ENCODE measurements around the gene ZSWIM1. TPM values are rescaled to one million over a fixed set of nuclear protein-coding genes. Genes with fewer than 3 reads are reported as not detected.

Gene ZSWIM1
- total and polyA plus RNA-seq, 2 of the 8 experiments (the other 6 are each of a cell fraction or from before 2014, with no cell fraction given) = 14.1 to 15.6 TPM

DNA sequence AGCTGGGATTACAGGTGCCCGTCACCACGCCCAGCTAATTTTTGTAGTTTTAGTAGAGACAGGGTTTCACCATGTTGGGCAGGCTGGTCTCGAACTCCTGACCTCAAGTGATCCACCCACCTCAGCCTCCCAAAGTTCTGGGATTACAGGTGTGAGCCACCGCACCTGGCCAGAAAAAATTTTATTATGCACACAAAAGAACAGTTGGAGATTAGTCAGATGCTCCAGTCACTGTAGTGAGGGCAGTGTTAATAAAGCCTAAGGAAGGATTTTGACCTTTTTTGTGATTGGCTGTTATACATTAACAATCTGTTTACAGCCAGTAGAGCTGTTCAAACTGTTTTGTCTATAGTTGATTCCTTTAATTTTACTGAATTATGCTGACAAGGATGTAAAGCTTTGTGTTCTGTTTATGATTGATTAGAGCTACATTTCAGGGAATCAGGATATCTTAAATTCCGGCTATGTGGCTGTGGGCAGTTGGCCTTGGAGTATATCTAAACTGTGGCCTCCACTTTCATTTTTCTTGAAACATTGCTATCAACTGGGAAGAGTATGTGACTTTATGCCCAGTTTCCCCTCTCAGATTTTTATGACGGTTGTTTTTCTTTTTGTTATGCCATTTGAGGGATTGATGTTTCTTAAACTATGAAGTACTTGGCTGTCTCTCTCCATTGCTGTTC, 13.8 kb upstream of the ZSWIM1 start (continued):
- TF ChIP-seq YY1 (IDR thresholded peaks at IDR 0.05; ENCODE audit: low read depth, low read length) (no peak), KDM5A (IDR thresholded peaks at IDR 0.05; ENCODE audit: low read length) (no peak), HDAC6 (IDR thresholded peaks at IDR 0.05; ENCODE audit: low read depth, low read length) (no peak), RNF2 (IDR thresholded peaks at IDR 0.05; ENCODE audit: borderline replicate concordance, low read depth, low read length, missing control alignments, poor library complexity, severe bottlenecking) (no peak), RAD21 (IDR thresholded peaks at IDR 0.05 in 1 of 2, conservative IDR thresholded peaks at IDR 0.05 in 1 of 2; ENCODE audit: low read depth in 2 of 2, low read length in 2 of 2) (no peak), MAFK (IDR thresholded peaks at IDR 0.05; ENCODE audit: low read depth, low read length) (no peak), SRF (IDR thresholded peaks at IDR 0.05; ENCODE audit: low read depth, low read length) (no peak), BRCA1 (IDR thresholded peaks at IDR 0.05; ENCODE audit: low read depth, low read length) (no peak)

Measured in H1 (cell line).